ENCODE results near the gene RNASEH2A.

DNA sequence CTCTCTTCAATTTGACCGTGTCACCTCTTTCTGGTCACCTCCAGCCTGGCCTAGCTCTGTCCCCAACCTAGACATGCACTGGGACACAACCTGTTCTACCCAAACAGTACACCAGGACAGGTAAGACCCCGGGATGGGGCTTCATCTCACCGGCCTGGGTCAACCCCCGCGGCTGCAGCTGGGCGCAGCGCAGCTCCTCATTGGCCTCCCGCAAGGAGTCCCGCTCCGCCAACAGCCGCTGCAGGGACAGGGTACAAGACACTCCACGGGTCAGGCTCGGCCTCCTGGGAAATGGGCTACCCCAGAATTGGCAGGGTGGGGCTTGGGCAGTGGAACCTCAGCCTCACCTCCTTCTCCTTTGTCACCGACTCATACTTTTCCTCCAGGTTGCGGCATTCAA is 38.7 kb upstream of the RNASEH2A start:
- no peak for TF ChIP-seq POLR2A (IDR thresholded peaks at IDR 0.05)
- TF ChIP-seq, protein P1, sequence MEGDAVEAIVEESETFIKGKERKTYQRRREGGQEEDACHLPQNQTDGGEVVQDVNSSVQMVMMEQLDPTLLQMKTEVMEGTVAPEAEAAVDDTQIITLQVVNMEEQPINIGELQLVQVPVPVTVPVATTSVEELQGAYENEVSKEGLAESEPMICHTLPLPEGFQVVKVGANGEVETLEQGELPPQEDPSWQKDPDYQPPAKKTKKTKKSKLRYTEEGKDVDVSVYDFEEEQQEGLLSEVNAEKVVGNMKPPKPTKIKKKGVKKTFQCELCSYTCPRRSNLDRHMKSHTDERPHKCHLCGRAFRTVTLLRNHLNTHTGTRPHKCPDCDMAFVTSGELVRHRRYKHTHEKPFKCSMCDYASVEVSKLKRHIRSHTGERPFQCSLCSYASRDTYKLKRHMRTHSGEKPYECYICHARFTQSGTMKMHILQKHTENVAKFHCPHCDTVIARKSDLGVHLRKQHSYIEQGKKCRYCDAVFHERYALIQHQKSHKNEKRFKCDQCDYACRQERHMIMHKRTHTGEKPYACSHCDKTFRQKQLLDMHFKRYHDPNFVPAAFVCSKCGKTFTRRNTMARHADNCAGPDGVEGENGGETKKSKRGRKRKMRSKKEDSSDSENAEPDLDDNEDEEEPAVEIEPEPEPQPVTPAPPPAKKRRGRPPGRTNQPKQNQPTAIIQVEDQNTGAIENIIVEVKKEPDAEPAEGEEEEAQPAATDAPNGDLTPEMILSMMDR (IDR thresholded peaks at IDR 0.05 in 8 of 11, conservative IDR thresholded peaks at IDR 0.05 in 3 of 11): no peak
- TF ChIP-seq POLR2AphosphoS5 (IDR thresholded peaks at IDR 0.05): no peak
